H1 (cell line): ENCODE measurements around the gene AGAP1. TPM values are rescaled to one million over a fixed set of nuclear protein-coding genes. Genes with fewer than 3 reads are reported as not detected.

Experiments used
- CTCF ChIA-PET: fragments of 300-600 bp; sonication (Branson Sonifier 250); formaldehyde crosslinking; loops from one replicate; lab custom pipeline; 2021; ENCODE audit not compliant: partially characterized antibody; lab: Charles Lee
- POLR2A ChIA-PET: fragments of 300-600 bp; sonication (Branson Sonifier 250); formaldehyde crosslinking; loops from one replicate; lab custom pipeline; 2021; ENCODE audit warnings: inconsistent platforms; ENCODE audit not compliant: partially characterized antibody; lab: Charles Lee
- DNase-seq, 2 experiments: peaks; one replicate each; pipeline versions ENCODE4 v3.0.0 to v3.0.0-alpha.2; 2010 to 2022; ENCODE audit warnings: low spot score in 2 of 2, low read depth in 1 of 2, mixed read lengths in 1 of 2
- FAIRE-seq: peaks from 2 replicates; lab custom pipeline; 2011; peaks lifted over from hg19 to GRCh38; lab: Jason Lieb, UNC
- H2AFZ ChIP-seq: 2 replicates; pipeline ENCODE4 v1.8.1; 2012; ENCODE audit warnings: low read length, inconsistent platforms
- H2AK5ac ChIP-seq: 2 replicates; pipeline ENCODE4 v1.6.1; 2013; ENCODE audit warnings: low read depth, low read length
- H2BK120ac ChIP-seq: replicated peaks from 2 replicates; pipeline ENCODE3; 2013; ENCODE audit warnings: low read depth, low read length, inconsistent platforms
- H2BK12ac ChIP-seq: 2 replicates; pipeline ENCODE4 v1.6.1; 2013; ENCODE audit warnings: low read depth, low read length
- H2BK15ac ChIP-seq: 2 replicates; pipeline ENCODE4 v1.6.1; 2013; ENCODE audit warnings: low read length
- H2BK20ac ChIP-seq: 2 replicates; pipeline ENCODE4 v1.6.1; 2013; ENCODE audit warnings: low read length
- H2BK5ac ChIP-seq: 2 replicates; pipeline ENCODE4 v1.6.1; 2013; ENCODE audit warnings: low read depth, low read length
- H3K14ac ChIP-seq: 2 replicates; pipeline ENCODE4 v1.6.1; 2013; ENCODE audit warnings: inconsistent platforms; ENCODE audit not compliant: insufficient read length
- H3K18ac ChIP-seq: 2 replicates; pipeline ENCODE4 v1.6.1; 2013; ENCODE audit warnings: low read length; ENCODE audit errors: extremely low read depth
- H3K23ac ChIP-seq: 2 replicates; pipeline ENCODE4 v1.6.1; 2013; ENCODE audit warnings: inconsistent platforms; ENCODE audit not compliant: insufficient read length
- H3K23me2 ChIP-seq: 2 replicates; pipeline ENCODE4 v1.6.1; 2013; ENCODE audit warnings: low read depth, low read length
- H3K27ac ChIP-seq: 2 replicates; pipeline ENCODE4 v1.6.1; 2011; ENCODE audit warnings: low read depth, low read length, inconsistent platforms
- H3K27me3 ChIP-seq, 4 experiments: replicated peaks in 1 of 4; 1 replicate in 1 of 4; 2 replicates in 3 of 4; pipeline versions ENCODE4 v1.6.1 to v1.8.1; 2011 to 2013; ENCODE audit warnings: low read length in 3 of 4, mild to moderate bottlenecking in 3 of 4, inconsistent platforms in 2 of 4, mixed read lengths in 2 of 4, moderate library complexity in 1 of 4; ENCODE audit not compliant: control insufficient read depth in 3 of 4, insufficient read depth in 3 of 4; ENCODE audit errors: extremely low read depth in 1 of 4
- H3K36me3 ChIP-seq, 4 experiments: 2 replicates each; pipeline versions ENCODE4 v1.6.1 to v1.8.1; 2011 to 2013; ENCODE audit warnings: mild to moderate bottlenecking in 4 of 4, low read length in 3 of 4, moderate library complexity in 2 of 4, control low read depth in 1 of 4, inconsistent platforms in 1 of 4; ENCODE audit not compliant: insufficient read depth in 4 of 4, control insufficient read depth in 2 of 4
- H3K4ac ChIP-seq: replicated peaks from 2 replicates; pipeline ENCODE3; 2013; ENCODE audit warnings: low read length, low read depth, mixed read lengths, inconsistent platforms; ENCODE audit not compliant: insufficient read length
- H3K4me1 ChIP-seq, 4 experiments: replicated peaks in 1 of 4; 1 replicate in 1 of 4; 2 replicates in 3 of 4; pipeline versions ENCODE4 v1.6.1 to v1.8.1; 2011 to 2013; ENCODE audit warnings: low read length in 3 of 4, inconsistent platforms in 2 of 4, mixed read lengths in 1 of 4; ENCODE audit not compliant: insufficient read depth in 4 of 4, control insufficient read depth in 3 of 4
- H3K4me2 ChIP-seq, 2 experiments: 2 replicates each; pipeline versions ENCODE4 v1.6.1 to v1.8.1; 2011 to 2013; ENCODE audit warnings: low read depth in 2 of 2, low read length in 2 of 2, control low read depth in 1 of 2, inconsistent platforms in 1 of 2, mild to moderate bottlenecking in 1 of 2; ENCODE audit not compliant: insufficient read depth in 1 of 2
- H3K4me3 ChIP-seq, 4 experiments: fragments of 200-600, 300-600 bp in 1 of 4; sonication (generic), shearing (Covaris generic), sonication (Bioruptor Twin) in 1 of 4; 2 replicates each; pipeline versions ENCODE4 v1.5.1 to v1.8.1; 2011 to 2016; ENCODE audit warnings: low read length in 4 of 4, low read depth in 3 of 4, control low read depth in 2 of 4, inconsistent platforms in 2 of 4, mild to moderate bottlenecking in 2 of 4, mixed read lengths in 1 of 4, moderate library complexity in 1 of 4; ENCODE audit not compliant: insufficient read depth in 2 of 4; ENCODE audit errors: extremely low read depth in 1 of 4
- H3K56ac ChIP-seq: replicated peaks from 2 replicates; pipeline ENCODE3; 2013; ENCODE audit warnings: low read depth, mild to moderate bottlenecking, mixed read lengths, low read length, inconsistent platforms; ENCODE audit not compliant: insufficient read length
- H3K79me1 ChIP-seq: 2 replicates; pipeline ENCODE4 v1.6.1; 2013; ENCODE audit warnings: low read depth, low read length, control low read depth
- H3K79me2 ChIP-seq, 2 experiments: 2 replicates each; pipeline versions ENCODE4 v1.6.1 to v1.8.1; 2012 to 2013; ENCODE audit warnings: low read length in 2 of 2, mild to moderate bottlenecking in 2 of 2, inconsistent platforms in 1 of 2; ENCODE audit not compliant: insufficient read depth in 2 of 2, control insufficient read depth in 1 of 2
- H3K9ac ChIP-seq, 4 experiments: replicated peaks in 1 of 4; 1 replicate in 1 of 4; 2 replicates in 3 of 4; pipeline versions ENCODE4 v1.6.1 to v1.8.1; 2011 to 2013; ENCODE audit warnings: low read depth in 3 of 4, low read length in 3 of 4, control low read depth in 2 of 4, mild to moderate bottlenecking in 2 of 4, moderate library complexity in 2 of 4, inconsistent platforms in 1 of 4; ENCODE audit errors: extremely low read depth in 1 of 4
- H3K9me3 ChIP-seq, 2 experiments: 2 replicates each; pipeline versions ENCODE4 v1.6.1 to v1.8.1; 2012 to 2013; ENCODE audit warnings: mild to moderate bottlenecking in 2 of 2, moderate library complexity in 2 of 2, control low read depth in 1 of 2, inconsistent platforms in 1 of 2, low read depth in 1 of 2, low read length in 1 of 2, mixed read lengths in 1 of 2; ENCODE audit not compliant: insufficient read depth in 2 of 2
- H4K20me1 ChIP-seq, 2 experiments: replicated peaks in 1 of 2; 2 replicates each; pipeline versions ENCODE3 to v1.8.1; 2011 to 2013; ENCODE audit warnings: inconsistent platforms in 2 of 2, low read length in 2 of 2, mild to moderate bottlenecking in 1 of 2; ENCODE audit not compliant: insufficient read depth in 2 of 2, control insufficient read depth in 1 of 2
- H4K5ac ChIP-seq: 2 replicates; pipeline ENCODE4 v1.6.1; 2013; ENCODE audit warnings: low read length, low read depth, mixed read lengths, inconsistent platforms; ENCODE audit not compliant: insufficient read length
- H4K8ac ChIP-seq: 2 replicates; pipeline ENCODE4 v1.8.0; 2013; ENCODE audit warnings: mild to moderate bottlenecking, moderate library complexity, low read length, inconsistent platforms; ENCODE audit not compliant: insufficient read depth; ENCODE audit errors: extremely low read depth
- H4K91ac ChIP-seq: replicated peaks from 2 replicates; pipeline ENCODE3; 2013; ENCODE audit warnings: low read length, mixed read lengths, inconsistent platforms; ENCODE audit not compliant: insufficient read length
- ATF3 ChIP-seq: IDR thresholded peaks from 2 replicates; pipeline ENCODE4 v1.6.1; 2011; ENCODE audit warnings: low read depth, mild to moderate bottlenecking, low read length; ENCODE audit not compliant: insufficient read depth
- CBX5 ChIP-seq: fragments of 300-800, 300-1000 bp; sonication (generic); IDR thresholded peaks from 2 replicates; pipeline ENCODE4 v1.7.1; 2016; ENCODE audit warnings: antibody characterized with exemption, low read length, low read depth
- CEBPB ChIP-seq: IDR thresholded peaks from 2 replicates; pipeline ENCODE4 v1.6.1; 2012; ENCODE audit warnings: low read depth, low read length
- NANOG ChIP-seq: IDR thresholded peaks from 2 replicates; pipeline ENCODE4 v1.6.1; 2011; ENCODE audit warnings: low read length, low read depth, mild to moderate bottlenecking, inconsistent platforms; ENCODE audit not compliant: insufficient read depth, poor library complexity, severe bottlenecking
- NRF1 ChIP-seq: IDR thresholded peaks from 2 replicates; pipeline ENCODE4 v1.6.1; 2011; ENCODE audit warnings: mild to moderate bottlenecking, low read depth, low read length, improper control_type of control experiment
- USF2 ChIP-seq: IDR thresholded peaks from 2 replicates; pipeline ENCODE4 v1.6.1; 2011; ENCODE audit warnings: low read length, improper control_type of control experiment
- WGBS, 2 experiments: shearing (Covaris generic) in 1 of 2; methylation state at CpG; one replicate each; pipeline versions ENCODE4 v1.1.6 to v1.1.7; 2013 to 2015; ENCODE audit warnings: low lambda C conversion rate in 2 of 2, mixed read lengths in 2 of 2, inconsistent platforms in 1 of 2, low coverage in 1 of 2, missing lambda C conversion rate in 1 of 2; ENCODE audit not compliant: insufficient replicate concordance in 2 of 2, insufficient coverage in 1 of 2, insufficient read length in 1 of 2; ENCODE audit errors: extremely low coverage in 1 of 2, missing lambda C conversion rate in 1 of 2; 5-methylcytosine and 5-hydroxymethylcytosine counted together
- polyA plus RNA-seq, 7 experiments: library from polyadenylated mRNA; depleted of rRNA in 3 of 7; stranded (reverse) in 5 of 7; unstranded in 2 of 7; fragments of >200 nt in 5 of 7; fragments of 200-250 nt in 2 of 7; gene quantifications; 1 replicate in 5 of 7; 2 replicates in 1 of 7; 4 replicates in 1 of 7; pipeline versions ENCODE4 v1.2.1 to v1.2.3, GENCODE V29; 2011 to 2013; ENCODE audit warnings: missing spikeins in 2 of 7, mixed read lengths in 2 of 7
- total RNA-seq: library from RNA; stranded (reverse); fragmentation: NEBNext Ultra II Directional; extraction: Animal tissue kit (Norgen Biotek cat#: 25700); gene quantifications from 2 replicates; pipeline ENCODE4 v1.2.1, GENCODE V29; 2021

Gene AGAP1
- total and polyA plus RNA-seq, 2 of the 8 experiments (the other 6 are each of a cell fraction or from before 2014, with no cell fraction given): 18.1 to 39.4 TPM

GRCh38 chr2:235510318-235510717 lies 16.5 kb downstream of the AGAP1 start:
- Histone ChIP-seq H3K9me3 (no peaks in the 10 kb centered on the region), H3K23ac (no peak overlapping the region), H2BK12ac (no peak overlapping the region), H3K79me2 (peaks cover 21 to 94% of the 10 kb centered on the region in 2 experiments), H4K20me1 (peaks cover 11 to 32% of the 10 kb centered on the region in 2 experiments), H2BK20ac (no peak overlapping the region), H3K56ac (no peak overlapping the region), H2BK15ac (no peak overlapping the region), H4K8ac (no peak overlapping the region), H3K9ac (no peak overlapping the region), H3K79me1 (peaks cover 25% of the 10 kb centered on the region), H3K4me2 (no peak overlapping the region), H3K4me3 (no peak overlapping the region), H2BK120ac (no peak overlapping the region), H3K14ac (no peak overlapping the region), H3K23me2 (peaks cover 5% of the 10 kb centered on the region; the same call in 1 of the 2 replicates), H4K91ac (no peak overlapping the region), H3K27ac (no peak overlapping the region), H3K36me3 (no peaks in the 10 kb centered on the region), H2AK5ac (no peak overlapping the region), H3K18ac (no peak overlapping the region), H3K4ac (no peak overlapping the region), H3K4me1 (peaks cover 2 to 12% (median 4%) of the 10 kb centered on the region in 4 experiments), H3K27me3 (no peaks in the 10 kb centered on the region; a peak in 1 of 7 replicates), H2BK5ac (no peak overlapping the region), H4K5ac (no peak overlapping the region), H2AFZ (no peak overlapping the region)
- WGBS, 2 experiments: 80% methylated on average over 4 of the region's 4 CpGs; no CpG with 5 or more reads in 1 of the 2 experiments
- no peak for TF ChIP-seq ATF3
- TF ChIP-seq CEBPB: no peak
- TF ChIP-seq NRF1: no peak
- TF ChIP-seq USF2: no peak
- no peak for TF ChIP-seq NANOG
- TF ChIP-seq CBX5: no peak
- FAIRE-seq (no peak), DNase-seq (no peak)
- POLR2A ChIA-PET: interaction anchor here (0.5 kb wide), 1 partner anchor 53 kb away, joined by 4 read pairs; no protein-coding TSS in a partner anchor
- CTCF ChIA-PET: interaction anchor here (0.6 to 10.1 kb wide), 4 partner anchors 8 to 85 kb away, joined by 3 to 83 read pairs (median 4); no protein-coding TSS in a partner anchor
